ENCODE results near the gene SLC10A3. TPM values are rescaled to one million over a fixed set of nuclear protein-coding genes. Genes with fewer than 3 reads are reported as not detected.

The SLC10A3 gene
- total and polyA plus RNA-seq, 10 of the 15 experiments (the other 5 are each of a cell fraction or from before 2014, with no cell fraction given), result 1.7 to 23.5 (median 11.0) TPM

DNA sequence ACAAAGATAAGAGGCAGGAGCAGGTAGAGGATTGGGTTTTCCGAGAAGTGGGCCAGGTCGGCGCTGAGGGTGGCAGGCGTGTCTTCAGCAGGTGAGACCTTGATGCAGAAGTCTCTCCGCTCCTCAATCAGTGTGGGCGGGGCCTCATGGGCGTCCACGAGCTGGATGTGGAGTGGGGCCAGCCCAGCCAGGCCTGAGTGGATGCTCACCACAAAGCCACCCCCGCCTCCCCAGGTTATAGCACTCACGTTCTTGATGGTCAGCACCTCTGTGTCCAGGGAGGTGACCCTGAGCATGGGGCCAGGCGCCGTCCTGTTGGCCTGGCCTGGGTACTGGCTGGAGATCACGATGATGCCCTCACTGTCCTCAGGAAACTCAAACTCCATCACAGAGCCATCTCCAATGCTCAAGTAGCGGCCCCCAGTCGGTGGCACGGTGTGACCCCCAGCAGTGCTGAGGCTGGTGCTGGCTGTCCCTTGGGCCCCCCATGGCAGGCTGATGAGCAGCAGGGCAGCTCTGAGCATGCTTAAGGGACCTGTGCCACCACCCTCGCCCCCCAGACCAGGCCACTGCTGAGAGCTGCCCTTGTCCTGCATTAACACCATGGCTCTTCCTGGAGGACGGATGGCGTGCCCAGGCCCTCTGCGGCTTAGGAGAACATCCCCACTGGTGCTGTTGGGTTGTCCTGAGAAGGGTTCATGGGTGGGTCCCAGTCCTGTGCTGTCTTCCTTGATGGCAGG lies 1.9 kb downstream of the SLC10A3 start:
- Histone ChIP-seq H3K4me3 (no peak overlapping the region), H3K9me3 (replicated peaks; ENCODE audit: control insufficient read depth, insufficient read depth, low read length) (no peaks in the 10 kb centered on the region; the same call in 2 of the 3 replicates), H3K9ac (ENCODE audit: control insufficient read depth, insufficient read depth, low read length) (no peak overlapping the region), H3K27me3 (replicated peaks in 1 of 2; ENCODE audit: control insufficient read depth in 2 of 2, insufficient read depth in 2 of 2, low read length in 1 of 2) (no peaks in the 10 kb centered on the region), H4K20me1 (ENCODE audit: control insufficient read depth, insufficient read depth) (no peaks in the 10 kb centered on the region), H3K4me2 (ENCODE audit: control insufficient read depth, insufficient read depth) (no peak overlapping the region), H2AFZ (ENCODE audit: control insufficient read depth, low read depth, low read length) (no peak overlapping the region), H3K36me3 (ENCODE audit: control insufficient read depth in 2 of 2, insufficient read depth in 2 of 2, low read length in 1 of 2) (peaks cover 0 to 2% of the 10 kb centered on the region in 2 experiments; a peak in 2 of 4 replicates), H3K79me2 (ENCODE audit: control insufficient read depth, insufficient read depth, low read length) (peaks cover 21% of the 10 kb centered on the region), H3K4me1 (ENCODE audit: control insufficient read depth, insufficient read depth, low read length) (peaks cover 8% of the 10 kb centered on the region; the same call in 1 of the 2 replicates), H3K27ac (ENCODE audit: control insufficient read depth, insufficient read depth) (no peak overlapping the region)
- intact Hi-C loops (cut with micrococcal nuclease; ENCODE audit: unreplicated experiment) (no loop called here), in situ Hi-C loops (cut with MboI) (no loop called here)
- ChIA-PET SMC1A (ENCODE audit: uncharacterized antibody, unreplicated experiment) (interaction anchor here (2.2 kb wide), 1 partner anchor 39 kb away, joined by 7 read pairs; no protein-coding TSS in a partner anchor), RAD21 (ENCODE audit: unreplicated experiment) (no interaction called here), POLR2A (interaction anchor here (0.6 to 3.3 kb wide), 4 partner anchors 9 to 61 kb away, joined by 3 to 14 read pairs (median 4); no protein-coding TSS in a partner anchor), CTCF (interaction anchor here (2.4 kb wide), 1 partner anchor 39 kb away, joined by 13 read pairs; no protein-coding TSS in a partner anchor)
- TF ChIP-seq, protein P1, sequence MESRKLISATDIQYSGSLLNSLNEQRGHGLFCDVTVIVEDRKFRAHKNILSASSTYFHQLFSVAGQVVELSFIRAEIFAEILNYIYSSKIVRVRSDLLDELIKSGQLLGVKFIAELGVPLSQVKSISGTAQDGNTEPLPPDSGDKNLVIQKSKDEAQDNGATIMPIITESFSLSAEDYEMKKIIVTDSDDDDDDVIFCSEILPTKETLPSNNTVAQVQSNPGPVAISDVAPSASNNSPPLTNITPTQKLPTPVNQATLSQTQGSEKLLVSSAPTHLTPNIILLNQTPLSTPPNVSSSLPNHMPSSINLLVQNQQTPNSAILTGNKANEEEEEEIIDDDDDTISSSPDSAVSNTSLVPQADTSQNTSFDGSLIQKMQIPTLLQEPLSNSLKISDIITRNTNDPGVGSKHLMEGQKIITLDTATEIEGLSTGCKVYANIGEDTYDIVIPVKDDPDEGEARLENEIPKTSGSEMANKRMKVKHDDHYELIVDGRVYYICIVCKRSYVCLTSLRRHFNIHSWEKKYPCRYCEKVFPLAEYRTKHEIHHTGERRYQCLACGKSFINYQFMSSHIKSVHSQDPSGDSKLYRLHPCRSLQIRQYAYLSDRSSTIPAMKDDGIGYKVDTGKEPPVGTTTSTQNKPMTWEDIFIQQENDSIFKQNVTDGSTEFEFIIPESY (IDR thresholded peaks at IDR 0.05), result no peak
- no peak for TF ChIP-seq BMI1 (IDR thresholded peaks at IDR 0.05; ENCODE audit: borderline replicate concordance)
- ATAC-seq (no peak), FAIRE-seq (no peak), DNase-seq (ENCODE audit: low read depth, low spot score) (no peak)
- WGBS (ENCODE audit: insufficient coverage, insufficient replicate concordance, low lambda C conversion rate, missing lambda C conversion rate), result 71% methylated on average over 20 of the region's 20 CpGs
- BruUV-seq (replicated peaks), result no TSS peak

All from GM12878 (cell line).